CD14-positive monocyte (primary cell): ENCODE measurements around the gene CNOT1. TPM values are rescaled to one million over a fixed set of nuclear protein-coding genes. Genes with fewer than 3 reads are reported as not detected.

ENCODE experiments used
- DNase-seq, 3 donors: peaks; one replicate each; pipeline ENCODE4 v3.0.0-alpha.2; 2011 to 2022
- H2AFZ ChIP-seq: 2 replicates; pipeline ENCODE4 v1.6.0; 2012; ENCODE audit warnings: mild to moderate bottlenecking, low read depth, low read length, inconsistent platforms; ENCODE audit not compliant: insufficient read depth, poor library complexity, severe bottlenecking
- H3K27ac ChIP-seq, 2 donors: 1 replicate in 1 of 2; 2 replicates in 1 of 2; pipeline ENCODE4 v1.5.1; 2012 to 2013; ENCODE audit warnings: low read length in 2 of 2, control low read depth in 1 of 2, inconsistent platforms in 1 of 2, low read depth in 1 of 2, mild to moderate bottlenecking in 1 of 2
- H3K27me3 ChIP-seq, 2 donors: one replicate each; pipeline versions ENCODE4 v1.6.0 to v1.6.1; 2011 to 2013; ENCODE audit warnings: low read length in 2 of 2; ENCODE audit not compliant: control insufficient read depth in 2 of 2, insufficient read depth in 2 of 2
- H3K36me3 ChIP-seq, 2 donors: replicated peaks in 1 of 2; 1 replicate in 1 of 2; 2 replicates in 1 of 2; pipeline versions ENCODE4 v1.5.1 to v1.6.1; 2012 to 2013; ENCODE audit warnings: low read length in 2 of 2, control low read depth in 1 of 2, inconsistent platforms in 1 of 2, mild to moderate bottlenecking in 1 of 2; ENCODE audit not compliant: insufficient read depth in 2 of 2, control insufficient read depth in 1 of 2
- H3K4me1 ChIP-seq, 2 donors: 1 replicate in 1 of 2; 2 replicates in 1 of 2; pipeline versions ENCODE4 v1.5.1 to v1.6.1; 2012 to 2013; ENCODE audit warnings: low read length in 2 of 2, control low read depth in 1 of 2, inconsistent platforms in 1 of 2, mild to moderate bottlenecking in 1 of 2, moderate library complexity in 1 of 2; ENCODE audit not compliant: insufficient read depth in 2 of 2, control insufficient read depth in 1 of 2
- H3K4me2 ChIP-seq: replicated peaks from 2 replicates; pipeline ENCODE3; 2012; ENCODE audit warnings: low read length, moderate library complexity, mild to moderate bottlenecking; ENCODE audit not compliant: poor library complexity, severe bottlenecking; ENCODE audit errors: extremely low read depth
- H3K4me3 ChIP-seq, 3 experiments: fragments of 200-600 bp in 1 of 3; sonication (generic) in 1 of 3; replicated peaks in 1 of 3; 1 replicate in 2 of 3; 2 replicates in 1 of 3; pipeline ENCODE4 v1.5.1; 2011 to 2013; ENCODE audit warnings: low read length in 3 of 3, mild to moderate bottlenecking in 3 of 3, control low read depth in 2 of 3, low read depth in 2 of 3, inconsistent platforms in 1 of 3, moderate library complexity in 1 of 3
- H3K79me2 ChIP-seq: 2 replicates; pipeline ENCODE4 v1.6.0; 2012; ENCODE audit warnings: mild to moderate bottlenecking, control low read depth, inconsistent platforms, low read length, moderate library complexity; ENCODE audit not compliant: insufficient read depth
- H3K9ac ChIP-seq: 2 replicates; pipeline ENCODE4 v1.6.0; 2017; ENCODE audit warnings: low read length, mild to moderate bottlenecking; ENCODE audit not compliant: insufficient read depth, poor library complexity, severe bottlenecking
- H3K9me3 ChIP-seq, 2 donors: replicated peaks in 1 of 2; 1 replicate in 1 of 2; 2 replicates in 1 of 2; pipeline versions ENCODE4 v1.5.1 to v1.6.1; 2012 to 2013; ENCODE audit warnings: low read length in 2 of 2, control low read depth in 1 of 2; ENCODE audit not compliant: control insufficient read depth in 1 of 2, insufficient read depth in 1 of 2
- H4K20me1 ChIP-seq: 2 replicates; pipeline ENCODE4 v1.6.0; 2012; ENCODE audit warnings: mild to moderate bottlenecking, low read length, control low read depth, moderate library complexity; ENCODE audit not compliant: insufficient read depth
- H3K27ac Mint-ChIP-seq, 7 donors: one replicate each; pipeline ENCODE4 v1.8.0; 2020; ENCODE audit warnings: mild to moderate bottlenecking in 7 of 7, mixed read lengths in 7 of 7, moderate library complexity in 6 of 7, inconsistent platforms in 2 of 7
- H3K27me3 Mint-ChIP-seq, 3 donors: one replicate each; pipeline ENCODE4 v1.8.0; 2021 to 2022; ENCODE audit warnings: low read depth in 3 of 3, mild to moderate bottlenecking in 3 of 3, mixed read lengths in 3 of 3, moderate library complexity in 3 of 3, inconsistent platforms in 1 of 3
- H3K36me3 Mint-ChIP-seq, 2 donors: one replicate each; pipeline ENCODE4 v1.8.0; 2020; ENCODE audit warnings: mixed read lengths in 2 of 2, inconsistent platforms in 1 of 2, mild to moderate bottlenecking in 1 of 2
- H3K4me1 Mint-ChIP-seq: one replicate; pipeline ENCODE4 v1.8.0; 2020; ENCODE audit warnings: mild to moderate bottlenecking, mixed read lengths
- H3K4me3 Mint-ChIP-seq, 2 donors: one replicate each; pipeline ENCODE4 v1.8.0; 2020; ENCODE audit warnings: mild to moderate bottlenecking in 2 of 2, mixed read lengths in 2 of 2, moderate library complexity in 1 of 2
- H3K9me3 Mint-ChIP-seq, 7 donors: one replicate each; pipeline ENCODE4 v1.8.0; 2020 to 2022; ENCODE audit warnings: mixed read lengths in 7 of 7, mild to moderate bottlenecking in 6 of 7, moderate library complexity in 6 of 7, inconsistent platforms in 2 of 7
- CTCF ChIP-seq: fragments of 200-600 bp; IDR thresholded peaks from one replicate; pipeline ENCODE4 v1.8.0; 2022; ENCODE audit warnings: antibody characterized with exemption, mild to moderate bottlenecking
- WGBS: methylation state at CpG from one replicate; pipeline ENCODE4 v1.1.5; 2013; ENCODE audit warnings: missing lambda C conversion rate; ENCODE audit not compliant: insufficient coverage; 5-methylcytosine and 5-hydroxymethylcytosine counted together
- intact Hi-C, 2 donors: fragments of 100-400 bp; cut with micrococcal nuclease; formaldehyde crosslinking; loops; one replicate each; pipeline versions ENCODE4 v1.15.0 to v1.15.1; 2023
- polyA plus RNA-seq, 3 donors: library from polyadenylated mRNA; depleted of rRNA in 1 of 3; unstranded in 2 of 3; stranded (reverse) in 1 of 3; fragments of 300-500 nt in 2 of 3; fragments of >200 nt in 1 of 3; fragmentation: Illumina TruSeq in 2 of 3; gene quantifications; 1 replicate in 2 of 3; 2 replicates in 1 of 3; pipeline ENCODE4 v1.2.3, GENCODE V29; 2012 to 2021

CNOT1 gene
- polyA plus RNA-seq, 3 donors = 50.8 to 182 (median 60.8) TPM

GRCh38 chr16:58478427-58478826 is 151.2 kb downstream of the CNOT1 start:
- H4K20me1 ChIP-seq = no peaks in the 10 kb centered on the region
- H3K9me3 ChIP-seq = no peaks in the 10 kb centered on the region
- no peak overlapping the region for H3K4me2 ChIP-seq
- no peaks in the 10 kb centered on the region for H3K9me3 Mint-ChIP-seq
- no peaks in the 10 kb centered on the region for H3K36me3 Mint-ChIP-seq
- no peak overlapping the region for H3K27ac ChIP-seq
- no peak for DNase-seq
- no peaks in the 10 kb centered on the region for H3K4me1 Mint-ChIP-seq
- H3K9ac ChIP-seq = no peak overlapping the region
- H3K27me3 Mint-ChIP-seq = peaks cover 16 to 20% (median 16%) of the 10 kb centered on the region in 3 donors
- no peak overlapping the region for H3K4me3 ChIP-seq
- H3K4me1 ChIP-seq = no peaks in the 10 kb centered on the region
- TF ChIP-seq CTCF = no peak
- H3K4me3 Mint-ChIP-seq = no peak overlapping the region
- H3K36me3 ChIP-seq = no peaks in the 10 kb centered on the region
- no peak overlapping the region for H3K27ac Mint-ChIP-seq
- H3K27me3 ChIP-seq = no peaks in the 10 kb centered on the region
- no peaks in the 10 kb centered on the region for H3K79me2 ChIP-seq
- no peak overlapping the region for H2AFZ ChIP-seq
- 100% methylated on average over 1 of the region's 2 CpGs for WGBS
- intact Hi-C loops = no loop called here

GRCh38 chr16:58476791-58477190 is 152.8 kb downstream of the CNOT1 start:
- H2AFZ ChIP-seq = no peak overlapping the region
- no peak for TF ChIP-seq CTCF
- no peaks in the 10 kb centered on the region for H3K9me3 ChIP-seq
- no peaks in the 10 kb centered on the region for H3K79me2 ChIP-seq
- H3K27me3 ChIP-seq = no peaks in the 10 kb centered on the region
- H3K27me3 Mint-ChIP-seq = peaks cover 18 to 25% (median 20%) of the 10 kb centered on the region in 3 donors
- no peaks in the 10 kb centered on the region for H3K4me1 Mint-ChIP-seq
- no peaks in the 10 kb centered on the region for H3K36me3 ChIP-seq
- H3K4me1 ChIP-seq = no peaks in the 10 kb centered on the region
- no peak overlapping the region for H3K27ac ChIP-seq
- no peak overlapping the region for H3K4me3 Mint-ChIP-seq
- WGBS = no CpG with 5 or more reads among the region's 1 CpG
- H4K20me1 ChIP-seq = no peaks in the 10 kb centered on the region
- no peak overlapping the region for H3K4me3 ChIP-seq
- intact Hi-C loops = no loop called here
- H3K4me2 ChIP-seq = no peak overlapping the region
- H3K9me3 Mint-ChIP-seq = no peaks in the 10 kb centered on the region
- no peak for DNase-seq
- H3K27ac Mint-ChIP-seq = no peak overlapping the region
- H3K36me3 Mint-ChIP-seq = no peaks in the 10 kb centered on the region
- H3K9ac ChIP-seq = no peak overlapping the region
